ENCODE data around the gene IGFN1.
"Not testable (repeated sequence)": the region's sequence is repeated elsewhere in the genome, so short reads cannot be mapped to it uniquely, and the experiment has no call there.

IGFN1 gene

DNA sequence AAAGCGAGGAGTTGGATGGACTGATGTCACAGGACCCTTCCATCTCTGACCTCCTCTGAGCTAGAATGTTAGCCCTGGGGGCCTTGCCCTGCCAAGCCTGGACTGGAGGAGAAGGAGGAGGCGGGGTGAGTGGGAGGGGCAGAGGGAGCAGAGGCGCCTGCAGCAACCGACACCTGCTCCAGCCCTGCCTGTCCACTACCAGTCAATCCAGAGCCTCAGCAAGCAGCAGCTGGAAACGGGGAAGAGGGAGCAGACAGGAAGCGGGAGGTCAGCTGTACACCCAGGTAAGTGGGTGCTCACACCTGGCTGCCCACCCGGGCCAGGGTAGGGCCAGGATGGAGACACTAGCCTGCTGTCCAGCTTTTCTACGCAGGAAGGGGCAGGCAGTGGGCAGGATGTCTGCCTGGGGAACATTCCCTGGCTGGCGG, at the start of gene IGFN1:
Gene IGFN1 (plus strand): TSS at position 201 of the 428 bp plus-strand sequence. CDS start 2,470 bp downstream, outside the sequence.
- DNase-seq = no peak

DNA sequence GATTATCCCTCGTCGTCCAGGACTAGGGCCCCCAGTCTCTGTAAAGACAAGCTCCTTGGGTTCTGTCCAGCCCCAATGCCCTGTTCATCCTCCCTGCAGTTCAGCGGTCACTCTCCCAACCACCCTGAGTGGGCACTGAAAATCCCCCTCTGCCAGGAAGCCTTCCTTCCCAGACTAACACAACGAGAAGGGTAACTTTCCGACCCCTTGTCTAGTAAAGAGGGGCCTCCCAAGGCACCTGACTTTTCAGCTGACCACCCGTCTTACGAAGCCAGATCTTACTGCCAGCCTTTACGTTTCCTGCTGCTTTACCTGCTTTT, 49.7 kb upstream of the IGFN1 start:
- no peak for DNase-seq

DNA sequence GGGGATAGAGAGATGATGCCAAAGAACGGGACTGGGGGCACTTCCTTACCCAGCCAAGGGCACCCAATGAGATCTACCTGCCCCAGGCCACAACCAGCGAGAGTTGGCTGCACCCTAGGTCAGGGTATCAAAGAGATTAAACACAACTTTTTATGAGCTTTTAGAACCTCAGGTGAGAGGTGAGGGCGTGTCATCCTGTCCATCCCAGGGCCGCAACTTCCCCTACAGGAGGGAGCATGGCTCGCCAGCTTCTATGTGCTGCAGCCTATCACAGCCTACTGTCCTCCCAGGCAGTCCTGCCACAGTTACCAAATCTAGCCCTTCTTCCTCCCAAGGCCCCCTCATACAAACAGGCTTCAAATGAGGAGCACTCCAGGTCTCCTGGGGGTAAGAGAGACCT, 49.2 kb upstream of the IGFN1 start:
- DNase-seq = no peak

DNA sequence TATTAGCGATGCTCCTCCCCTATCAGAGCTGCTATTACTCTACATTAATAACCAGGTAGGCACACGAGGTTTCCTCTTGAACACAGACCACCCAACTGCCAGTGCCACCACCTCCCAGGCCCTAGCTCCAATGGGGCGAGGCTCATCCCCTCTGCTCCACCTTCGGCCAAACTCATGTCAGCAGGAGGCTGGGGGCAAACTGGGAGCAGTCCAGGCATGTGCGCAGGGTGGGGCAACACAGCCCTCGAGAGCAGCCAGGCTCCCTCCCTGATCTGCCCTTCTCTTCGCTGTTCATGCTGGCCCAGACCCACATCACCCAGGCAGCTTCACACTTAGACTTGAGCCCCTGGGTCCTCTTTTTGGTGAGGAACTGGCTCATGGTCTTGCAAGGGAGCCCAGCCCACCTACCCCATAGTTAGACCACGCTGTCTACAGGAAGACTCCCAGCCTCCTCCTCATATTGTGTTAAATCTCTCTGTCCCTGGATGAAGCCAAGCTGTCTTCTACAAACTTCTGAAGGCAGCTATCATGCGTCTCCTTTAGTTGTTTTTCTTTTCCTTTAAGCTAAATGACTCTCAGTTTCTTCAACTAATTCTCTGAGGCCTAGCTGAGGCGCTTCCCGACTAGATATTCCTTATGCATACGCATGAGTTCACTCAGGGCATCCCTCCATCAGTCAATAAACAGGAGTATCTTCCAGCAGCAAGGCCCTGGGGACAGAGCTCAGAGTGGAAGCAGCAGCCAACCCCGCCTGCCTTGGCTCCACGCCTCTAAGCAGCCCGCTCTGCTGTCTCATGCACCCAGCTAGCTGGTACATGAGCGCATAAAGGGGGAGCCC, 48.4 kb upstream of the IGFN1 start:
- DNase-seq = no peak

DNA sequence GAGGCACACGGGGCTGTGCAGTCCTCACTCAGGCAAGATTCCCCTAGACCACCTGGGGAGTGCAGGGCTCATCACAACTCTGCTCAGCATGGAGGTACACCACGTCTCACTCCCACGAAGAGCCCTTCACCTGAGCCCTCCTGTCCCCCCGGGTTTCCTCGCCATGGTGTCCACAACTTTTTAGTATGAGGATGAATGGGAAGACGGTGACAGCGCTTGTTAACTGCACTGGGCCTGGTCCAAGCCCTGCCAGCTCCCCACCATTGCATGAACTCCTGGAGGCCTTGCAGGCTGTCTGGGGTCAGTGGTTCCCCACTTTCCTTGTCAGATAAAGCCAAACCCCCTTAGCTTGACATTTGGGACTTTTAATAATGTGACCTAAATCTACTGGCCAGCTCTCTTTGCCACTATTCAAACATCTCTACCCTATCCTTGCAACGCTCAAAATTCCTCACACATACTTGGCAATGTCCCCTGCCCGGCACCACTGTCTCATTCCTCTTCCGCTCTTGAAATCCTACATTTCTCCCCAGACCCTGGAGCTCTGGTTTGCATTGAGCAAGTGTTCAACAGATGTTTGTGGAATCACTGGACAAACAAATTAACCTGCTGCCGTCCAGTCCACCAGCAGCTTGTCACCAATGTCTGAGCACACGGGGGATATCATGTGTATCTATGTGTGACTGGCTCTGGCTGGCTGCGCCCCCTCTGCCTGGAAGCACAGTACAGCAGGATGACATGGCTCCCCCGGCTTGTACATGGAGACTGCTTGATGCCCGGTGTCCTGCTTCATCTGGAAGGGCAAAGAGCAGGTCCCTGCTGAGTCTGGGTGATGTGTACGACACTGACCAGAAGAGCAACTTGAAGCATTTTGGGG, 47.5 kb upstream of the IGFN1 start:
- no peak for DNase-seq

DNA sequence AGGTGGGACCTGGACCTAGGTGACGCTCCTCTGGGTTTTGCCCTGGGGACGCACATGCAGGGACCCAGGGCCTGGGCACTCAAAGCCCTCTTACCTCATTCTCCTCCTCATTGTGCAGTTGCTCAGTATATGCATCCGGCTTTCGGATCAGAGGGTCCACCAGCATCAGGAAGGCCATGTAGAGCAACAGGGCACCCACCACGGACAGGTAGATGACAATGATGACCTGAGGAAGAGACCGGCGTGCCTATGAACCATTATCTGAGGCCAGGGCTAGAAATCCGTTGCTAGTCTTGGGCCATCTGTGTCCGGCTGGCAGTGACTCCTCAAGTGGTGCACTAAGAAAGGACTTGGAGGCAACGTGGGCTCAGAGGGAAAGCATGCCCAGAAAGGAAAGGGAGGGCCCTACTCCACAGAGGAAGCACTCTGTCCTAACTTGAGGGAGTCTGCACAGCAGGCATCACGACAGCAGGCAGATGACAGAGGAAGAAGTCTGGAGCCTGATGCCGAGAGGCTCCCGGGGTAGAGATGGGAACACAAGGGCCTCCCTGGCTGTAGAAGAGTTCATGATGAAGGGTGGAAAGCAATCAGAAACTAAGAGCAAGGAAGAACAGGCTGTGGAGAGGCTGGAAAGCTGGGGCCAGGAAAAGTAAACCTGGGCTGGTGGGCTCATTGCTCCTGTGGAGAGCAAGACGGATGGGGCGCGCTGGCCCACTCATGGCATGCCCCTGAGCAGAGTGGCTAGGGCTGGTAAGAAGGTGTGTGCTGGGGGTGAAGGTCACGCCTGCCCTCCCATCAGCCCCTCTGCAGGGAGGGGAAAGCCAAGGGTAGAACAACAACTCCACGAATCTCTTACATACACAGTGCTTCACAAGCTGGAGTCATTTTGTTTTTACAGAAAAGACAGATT, 46.6 kb upstream of the IGFN1 start:
- DNase-seq = no peak

DNA sequence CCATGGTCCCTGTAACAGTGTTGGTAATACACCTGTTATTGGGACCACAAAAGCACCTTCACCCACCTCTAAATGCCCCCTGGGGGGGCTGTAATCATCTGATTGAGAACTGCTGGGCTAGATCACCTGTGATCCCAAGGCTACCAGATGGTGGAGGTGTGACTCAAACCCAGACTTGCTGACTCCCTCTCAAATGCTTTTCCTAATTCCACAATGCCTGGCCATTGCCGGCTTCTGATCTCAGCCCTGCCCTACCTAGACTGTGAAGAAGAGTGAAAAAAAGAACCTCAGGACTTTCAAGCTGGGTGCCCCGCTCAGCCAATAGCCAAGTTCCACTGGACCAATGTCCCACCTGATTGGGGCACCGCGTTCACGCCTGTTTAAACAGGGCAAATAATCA, 45.9 kb upstream of the IGFN1 start:
- no peak for DNase-seq

DNA sequence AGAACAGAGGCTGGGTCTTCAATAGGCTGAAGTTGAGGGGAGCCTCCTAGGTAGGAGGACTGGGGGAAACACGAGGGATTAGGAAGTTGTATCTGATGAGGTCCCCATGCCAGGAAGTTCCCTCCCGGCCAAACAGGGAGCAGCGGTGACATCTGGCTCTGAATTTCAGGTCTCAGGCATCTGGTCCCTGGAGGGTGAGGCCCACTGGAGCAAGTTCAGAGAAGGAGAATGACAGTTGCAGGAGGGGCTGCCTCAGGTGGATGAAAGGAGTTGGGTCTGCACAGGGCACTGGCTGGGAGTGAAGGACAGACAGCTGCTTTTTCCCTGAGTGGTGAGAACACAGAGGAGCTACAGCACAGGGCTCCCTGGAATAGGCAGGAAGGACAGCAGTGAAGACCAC, 45.5 kb upstream of the IGFN1 start:
- no peak for DNase-seq

DNA sequence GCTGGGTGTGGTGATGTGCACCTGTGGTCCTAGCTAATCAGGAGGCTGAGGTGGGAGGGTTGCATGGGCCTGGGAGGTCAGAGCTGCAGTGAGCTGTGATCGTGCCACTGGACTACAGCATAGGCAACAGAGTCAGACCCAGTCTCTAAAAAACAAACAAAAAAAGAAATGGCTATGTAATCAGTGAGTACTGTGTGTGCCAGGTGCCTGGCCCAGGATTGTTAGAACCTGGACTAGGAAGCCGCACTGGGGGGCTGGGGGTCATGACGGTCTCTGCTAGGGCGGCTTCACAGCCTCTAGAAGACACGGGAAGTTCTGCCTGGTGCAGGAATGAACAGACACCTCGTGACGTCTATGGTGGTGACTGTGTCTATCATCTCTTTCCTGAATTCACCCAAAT, 44.8 kb upstream of the IGFN1 start:
- DNase-seq = no peak

DNA sequence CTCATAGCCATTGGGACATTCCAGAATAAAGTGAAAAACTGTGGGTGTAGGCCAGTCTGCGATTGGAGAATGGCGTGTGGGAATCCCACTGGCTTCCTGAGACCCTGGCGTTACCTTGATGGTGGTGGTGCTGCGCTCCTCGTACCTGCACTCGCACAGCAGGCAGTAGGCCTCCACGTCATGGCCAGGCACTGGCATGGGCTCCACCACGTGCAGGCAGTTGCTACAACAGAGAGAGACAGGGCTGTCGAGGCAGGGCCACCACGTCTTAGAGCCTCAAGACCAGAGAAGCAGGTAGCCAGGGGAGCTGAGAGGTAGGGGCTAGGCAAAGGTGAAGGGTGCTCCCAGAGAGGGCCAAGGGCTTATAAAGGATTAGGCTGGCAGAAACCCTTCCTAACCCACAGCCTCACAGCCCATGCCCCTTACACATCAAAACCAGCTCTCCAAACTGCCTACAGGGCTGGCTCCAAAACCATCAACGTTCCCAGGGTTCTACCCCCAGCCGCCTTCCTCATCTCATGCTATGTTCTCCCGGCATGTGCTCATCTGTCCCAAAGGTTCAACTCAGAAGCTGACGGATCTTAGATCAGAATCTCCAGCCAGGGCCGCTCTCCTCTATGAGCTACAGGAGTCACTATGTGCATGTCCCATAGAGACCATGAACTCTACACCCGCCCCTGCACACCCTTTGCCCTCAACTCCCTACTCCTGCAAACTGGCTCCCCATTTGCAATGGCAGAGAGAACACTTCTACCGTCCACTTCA, 43.8 kb upstream of the IGFN1 start:
- no peak for DNase-seq

DNA sequence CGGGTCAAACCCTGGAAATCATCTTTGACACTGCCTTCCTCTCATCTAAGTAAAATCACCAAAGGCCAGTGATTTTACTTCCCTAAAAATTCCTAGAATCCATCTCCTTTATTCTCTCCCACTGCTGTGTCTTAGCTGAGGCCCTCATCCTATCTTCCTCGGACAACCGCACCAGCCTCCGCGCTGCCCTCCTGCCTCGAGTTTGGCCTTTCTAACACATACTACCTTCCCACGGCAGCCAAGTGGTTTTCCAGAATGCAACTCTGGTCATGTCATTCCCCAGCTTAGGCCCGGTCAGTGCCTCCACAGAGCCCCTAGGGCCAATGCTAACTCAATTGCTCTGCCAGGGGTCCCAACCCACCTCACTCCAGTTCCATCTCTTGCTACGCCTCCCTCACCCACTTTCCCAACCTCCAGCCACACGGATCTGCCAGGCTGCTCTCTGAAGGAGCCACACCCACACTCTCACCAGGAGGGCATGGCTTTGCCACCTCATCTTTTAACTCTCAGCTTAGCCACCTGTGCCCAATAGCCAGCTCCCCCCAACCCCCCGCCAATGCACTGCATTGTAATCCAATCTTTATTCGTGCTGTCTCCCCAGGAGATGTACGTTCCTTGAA, 43.1 kb upstream of the IGFN1 start:
- no peak for DNase-seq

DNA sequence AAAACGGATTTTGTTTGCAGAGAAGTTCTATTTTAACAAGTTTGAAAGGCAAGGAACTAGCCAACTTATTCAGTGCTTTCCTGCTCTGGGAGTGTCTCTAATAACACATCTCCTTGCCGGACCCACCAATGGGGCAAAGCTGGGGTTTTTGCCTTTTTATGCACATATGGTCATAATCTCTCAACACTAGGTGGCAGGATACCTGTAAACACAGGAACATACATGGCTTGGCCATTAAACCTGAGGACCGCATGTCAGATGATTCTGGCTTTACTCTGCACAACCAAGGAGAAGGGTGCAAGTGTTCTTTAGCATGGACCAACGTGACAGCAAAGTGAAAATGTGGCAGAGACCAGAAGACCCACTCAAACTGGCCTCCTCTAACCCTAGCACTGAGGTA, 41.2 kb upstream of the IGFN1 start:
- DNase-seq = no peak

DNA sequence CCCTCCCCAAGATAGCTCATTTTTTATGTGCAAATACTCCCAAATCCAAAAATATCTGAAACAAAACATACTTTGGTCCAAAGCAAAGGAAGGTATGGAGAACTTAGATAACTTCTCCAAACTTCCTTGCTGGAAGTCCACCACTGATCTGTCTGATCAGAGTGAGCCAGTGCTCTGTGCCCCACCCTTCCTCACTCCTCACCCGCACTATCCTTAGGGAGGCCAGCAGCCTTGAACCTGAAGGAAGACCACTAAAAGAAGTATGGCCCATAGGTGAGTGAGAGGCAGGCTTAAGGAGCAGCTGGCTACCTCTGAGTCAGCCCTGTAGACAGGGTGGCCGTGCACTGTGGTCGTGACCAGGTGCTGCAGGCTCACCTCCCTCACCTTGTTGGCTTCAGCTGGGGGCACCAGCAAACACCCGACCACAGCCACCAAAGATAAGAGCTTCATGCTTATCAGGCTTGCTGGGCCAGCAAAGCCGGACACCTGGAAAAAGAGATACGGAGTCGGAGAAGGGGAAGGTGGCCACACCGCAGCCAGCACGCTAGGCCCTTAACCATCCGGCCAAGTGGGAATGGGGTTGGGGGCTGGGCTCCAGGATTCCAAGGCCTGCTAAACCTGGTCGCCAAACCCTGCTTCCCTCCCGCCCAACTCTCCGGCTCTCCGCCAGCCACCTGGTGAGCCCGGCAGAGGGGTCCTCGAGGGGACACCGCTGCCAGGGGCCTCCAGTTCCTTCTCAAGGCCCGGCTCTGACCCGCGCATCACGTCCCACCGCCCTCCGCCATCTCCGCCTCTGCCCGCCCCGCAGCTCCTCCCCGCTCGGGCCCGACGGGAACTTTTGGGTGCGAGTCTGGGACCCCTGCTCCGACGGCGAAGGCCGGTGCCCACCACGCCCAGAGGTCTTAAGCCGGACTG, 36.9 kb upstream of the IGFN1 start:
- peak; percentile 81 for DNase-seq

DNA sequence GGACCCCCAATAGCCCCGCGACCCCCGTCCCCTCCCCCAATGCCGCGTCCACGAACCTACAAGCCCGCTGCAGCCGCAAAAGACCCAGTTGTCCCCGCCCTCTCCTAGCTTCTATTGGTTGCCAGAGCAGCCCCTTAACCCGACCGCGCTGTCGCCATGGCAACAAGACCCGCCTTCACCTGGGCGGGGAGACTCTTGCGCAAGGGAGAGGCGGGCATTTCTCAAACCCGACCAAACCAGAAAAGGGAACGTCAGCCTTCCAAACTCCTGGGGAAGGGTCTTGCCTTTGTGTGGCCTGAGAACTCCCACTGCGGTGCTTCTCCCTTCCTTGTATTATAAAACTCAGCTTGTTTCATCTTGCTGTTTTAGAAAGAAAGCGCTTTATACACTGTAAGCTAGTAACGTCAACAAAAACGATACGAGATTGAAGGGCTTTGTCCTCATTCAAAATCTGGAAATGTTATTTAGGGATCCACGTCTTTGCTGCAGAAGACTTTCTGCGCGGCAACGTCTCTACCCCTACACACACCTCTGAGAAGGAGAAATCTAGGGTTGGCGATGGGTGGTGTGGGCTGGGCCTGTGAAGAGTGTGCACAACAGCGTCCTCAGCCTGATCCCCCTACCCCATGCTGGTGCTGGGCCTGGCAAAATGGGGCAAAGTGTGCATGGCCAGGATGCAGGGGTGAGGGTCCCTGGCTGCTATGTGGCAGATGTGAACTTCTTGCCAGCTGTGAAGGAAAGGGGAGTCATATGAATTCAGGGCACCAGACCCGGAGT, 36.0 kb upstream of the IGFN1 start, which contains the start of gene TMEM9:
Gene TMEM9 (minus strand): TSS at position 86 of the 777 bp plus-strand sequence. CDS start 551 bp downstream, outside the sequence.
- peak; percentile 87 for DNase-seq

DNA sequence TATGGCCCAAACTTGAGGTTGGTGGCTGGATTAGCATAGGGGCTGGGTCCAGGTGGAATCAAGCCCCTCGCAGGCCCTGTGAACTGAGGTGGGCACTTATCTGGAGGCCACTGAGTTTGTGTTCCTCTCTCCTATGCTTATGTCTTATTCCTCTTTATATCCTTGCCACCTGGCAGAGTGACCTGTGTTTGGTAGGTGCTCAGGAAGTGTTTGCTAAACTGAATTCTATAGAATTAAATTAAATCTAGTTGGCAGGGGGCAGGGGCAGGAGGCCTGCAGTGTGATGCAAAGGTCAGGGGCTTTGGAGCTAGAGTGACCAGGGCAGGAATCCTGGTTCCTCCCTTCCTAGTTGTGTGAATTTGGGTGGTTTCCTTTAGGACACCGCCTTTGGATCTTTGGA, 35.3 kb upstream of the IGFN1 start:
- DNase-seq = no peak

DNA sequence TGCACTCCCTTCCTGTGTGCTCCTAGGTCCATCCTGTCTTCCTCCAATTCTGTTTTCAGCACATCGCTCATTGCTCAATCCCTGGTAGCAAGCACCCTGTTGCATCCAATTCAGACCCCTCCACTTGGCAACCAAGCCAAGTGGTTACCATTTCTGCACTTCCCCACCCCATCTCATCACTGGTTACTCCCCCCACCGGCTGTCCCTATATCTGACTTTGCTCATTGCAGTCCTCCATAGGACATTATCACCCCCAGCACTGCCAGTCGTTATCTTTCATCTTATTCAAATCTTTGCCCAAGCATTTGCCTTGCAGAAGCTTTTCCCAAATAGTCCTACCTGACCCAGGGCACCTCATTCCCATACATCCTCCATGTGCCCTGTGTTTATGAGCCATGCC, 34.3 kb upstream of the IGFN1 start:
- no peak for DNase-seq

DNA sequence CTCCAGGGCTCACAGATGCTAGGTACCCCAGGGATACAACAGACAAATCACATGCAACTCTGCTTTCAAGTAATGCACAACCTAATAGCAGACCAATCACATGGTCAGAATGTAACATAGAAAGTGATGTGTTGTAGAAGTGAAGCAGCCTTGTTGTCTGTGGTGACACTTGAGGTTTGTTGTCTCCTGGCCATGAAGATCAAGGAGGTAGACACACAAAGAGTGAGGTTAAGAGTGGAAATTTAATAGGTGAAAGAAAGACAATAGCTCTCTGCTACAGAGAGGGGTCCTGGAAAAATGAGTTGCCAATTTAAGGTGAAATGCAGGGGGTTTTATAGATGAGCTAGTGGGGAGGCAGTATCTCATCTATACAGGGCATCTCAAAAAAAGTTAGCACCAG, 33.8 kb upstream of the IGFN1 start:
- no peak for DNase-seq

DNA sequence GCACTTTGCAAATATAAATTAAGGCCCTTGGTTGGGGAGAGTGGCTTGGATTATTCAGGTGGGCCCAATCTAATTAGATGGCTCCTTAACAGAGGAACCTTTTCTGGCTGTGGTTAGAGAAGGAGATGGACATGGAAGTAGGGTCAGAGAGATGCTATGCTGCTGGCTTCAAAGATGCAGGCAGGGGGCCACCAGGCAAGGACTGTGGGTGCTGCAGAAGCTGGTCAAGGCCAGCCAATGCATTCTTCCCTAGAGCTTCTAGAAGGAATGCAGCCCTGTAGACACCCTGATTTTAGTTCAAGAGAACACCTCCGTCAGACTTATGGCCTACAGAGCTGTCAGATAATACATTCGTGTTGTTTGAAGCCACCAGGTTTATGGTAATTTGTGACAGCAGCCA, 32.7 kb upstream of the IGFN1 start:
- no peak for DNase-seq

DNA sequence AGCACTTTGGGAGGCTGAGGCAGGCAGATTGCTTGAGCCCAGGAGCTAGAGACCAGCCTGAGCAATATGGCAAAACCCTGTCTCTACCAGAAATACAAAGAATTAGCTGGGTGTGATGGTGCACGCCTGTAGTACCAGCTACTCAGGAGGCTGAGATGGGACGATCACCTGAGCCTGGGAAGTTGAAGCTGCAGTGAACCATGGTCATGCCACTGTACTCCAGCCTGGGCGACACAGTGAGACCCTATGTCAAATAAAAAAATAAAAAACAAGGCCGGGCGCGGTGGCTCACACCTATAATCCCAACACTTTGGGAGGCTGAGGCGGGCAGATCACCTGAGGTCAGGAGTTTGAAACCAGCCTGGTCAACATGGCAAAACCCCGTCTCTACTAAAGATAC, 27.6 kb upstream of the IGFN1 start:
- DNase-seq = not testable (repeated sequence)

DNA sequence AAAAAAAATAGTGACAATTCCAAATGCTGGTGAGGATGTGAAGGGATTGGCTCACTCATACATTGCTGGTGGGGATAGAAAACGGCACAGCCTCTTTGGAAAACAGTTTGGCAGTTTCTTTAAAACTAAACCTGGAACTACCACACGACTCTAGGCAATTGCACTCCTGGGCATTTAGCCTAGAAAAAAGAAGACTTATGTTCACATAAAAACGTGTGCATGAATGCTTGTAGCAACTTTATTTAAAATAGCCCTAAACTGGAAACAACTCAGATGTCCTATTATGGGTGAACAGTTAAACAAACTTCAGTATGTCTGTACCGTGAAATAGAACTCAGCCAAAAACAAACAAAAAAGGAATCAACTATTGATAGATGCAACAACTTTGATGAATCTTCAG, 26.9 kb upstream of the IGFN1 start:
- DNase-seq = no peak

Measured in T1000 (cell line).